Posterior vena cava (tissue), 2 donors: Measurements from ENCODE around the gene PGS1. TPM values are rescaled to one million over a fixed set of nuclear protein-coding genes. Genes with fewer than 3 reads are reported as not detected.
"Not testable (repeated sequence)": the region's sequence is repeated elsewhere in the genome, so short reads cannot be mapped to it uniquely, and the experiment has no call there.

ENCODE experiments used
- DNase-seq: peaks from one replicate; pipeline ENCODE4 v3.0.0-alpha.2; 2020; ENCODE audit warnings: low spot score
- intact Hi-C, 2 donors: fragments of 100-400 bp; cut with DNase I; formaldehyde crosslinking; loops; one replicate each; pipeline versions ENCODE4 v1.14.1 to v1.14.2; 2022 to 2023
- total RNA-seq, 2 donors: library from RNA; stranded (reverse); fragmentation: NEBNext Ultra II Directional; extraction: Animal tissue kit (Norgen Biotek cat#: 25700); gene quantifications; one replicate each; pipeline ENCODE4 v1.2.1, GENCODE V29; 2021
- donor health status: DM: yes; HTN: yes; CAD: no.
- donor health status: DM: yes; HTN: yes; CAD: no.

PGS1 gene
- total RNA-seq, 2 donors from 2014 or later: 33.6 to 33.7 TPM

- intact Hi-C loops: no loop called here
- DNase-seq: no peak
Measured at GRCh38 chr17:78450696-78451345, 72.4 kb downstream of the PGS1 start.

GRCh38 chr17:78451753-78452152 lies 73.3 kb downstream of the PGS1 start:
- no peak for DNase-seq
- intact Hi-C loops: no loop called here

- intact Hi-C loops: no loop called here
- DNase-seq: no peak
Measured at GRCh38 chr17:78454346-78454745, 75.9 kb downstream of the PGS1 start.

DNA sequence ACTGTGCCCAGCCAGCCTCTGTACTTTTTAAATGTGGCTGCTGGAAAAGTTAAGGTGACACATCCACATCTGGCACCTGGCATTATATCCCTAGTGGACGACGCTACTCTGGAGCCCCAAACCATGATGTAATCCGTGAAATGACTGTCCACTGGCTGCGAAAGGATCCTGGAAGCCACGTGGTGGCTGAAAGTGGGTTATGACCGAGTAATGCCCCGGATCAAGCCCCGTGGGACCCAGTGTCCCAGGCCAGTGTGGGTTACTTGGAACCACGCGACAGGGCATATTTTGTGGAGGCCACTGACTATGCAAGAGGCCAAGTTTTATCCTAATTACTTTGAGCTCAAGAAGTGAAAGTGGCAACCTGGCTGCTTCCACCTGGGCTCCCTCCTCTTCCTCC lies 79.6 kb downstream of the PGS1 start:
- no peak for DNase-seq
- intact Hi-C loops: no loop called here

GRCh38 chr17:78458736-78459335 lies 80.4 kb downstream of the PGS1 start:
- intact Hi-C loops: no loop called here
- DNase-seq: no peak

DNA sequence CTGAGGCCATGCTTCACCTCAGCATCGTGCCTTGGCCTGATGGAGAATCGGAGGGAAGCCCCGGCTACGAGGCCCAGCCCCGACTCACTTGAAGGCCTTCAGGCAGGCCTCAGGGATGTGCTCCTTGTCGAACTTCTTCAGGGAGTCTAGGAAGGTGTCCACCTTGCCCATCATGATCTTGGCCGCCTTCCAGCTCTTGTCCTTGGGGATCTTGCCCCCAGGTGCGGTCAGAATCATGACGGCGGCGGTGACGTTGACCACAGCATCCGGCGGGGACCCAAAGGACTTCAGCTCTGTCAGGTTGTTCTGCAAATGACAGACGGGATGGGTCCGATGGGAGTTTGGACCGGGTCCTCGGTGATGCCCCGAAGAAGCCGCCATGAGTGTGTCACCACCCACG lies 81.2 kb downstream of the PGS1 start:
- no peak for DNase-seq
- intact Hi-C loops: no loop called here

GRCh38 chr17:78460176-78460675 lies 81.8 kb downstream of the PGS1 start:
- DNase-seq: no peak
- intact Hi-C loops: no loop called here

DNA sequence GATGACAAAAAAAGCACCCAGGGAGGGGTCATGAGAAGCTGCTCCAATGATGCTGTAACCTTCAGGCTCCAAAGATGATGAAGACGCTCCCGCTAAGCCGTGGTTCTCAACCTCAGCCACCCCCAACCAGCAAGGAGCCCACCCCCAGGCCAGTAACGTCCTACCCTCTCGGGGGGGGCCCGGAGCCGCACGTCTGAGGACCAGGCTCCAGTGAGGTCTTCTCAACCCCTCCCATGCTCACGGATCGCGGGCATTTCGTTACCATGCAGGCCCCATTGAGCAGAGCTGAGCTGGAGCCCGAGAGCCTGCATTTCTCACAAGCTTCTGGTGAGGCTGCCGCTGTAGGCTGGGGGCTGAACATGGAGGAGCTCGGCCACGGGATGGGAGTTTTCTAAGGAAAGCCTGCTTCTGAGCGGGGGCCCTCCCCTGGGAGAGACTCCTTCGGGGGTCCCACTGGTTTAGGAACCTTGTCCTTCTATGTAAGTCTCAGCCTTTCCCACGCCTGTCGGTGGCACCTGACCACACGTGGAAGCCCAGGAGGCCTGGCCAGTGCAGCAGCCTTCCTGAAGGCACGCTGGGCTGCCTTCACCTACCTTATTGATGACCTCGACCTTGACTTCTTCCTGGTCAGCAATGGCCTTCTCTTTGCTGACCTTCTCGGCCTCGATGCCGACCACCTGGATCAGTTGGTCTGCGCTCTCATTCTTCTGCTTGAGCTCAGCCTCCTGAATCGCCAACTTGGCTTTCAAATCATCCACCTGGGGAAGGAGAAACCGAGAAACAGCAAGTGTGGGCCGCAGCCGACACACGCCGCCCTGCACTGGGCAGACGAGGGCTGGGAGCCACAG lies 82.7 kb downstream of the PGS1 start:
- intact Hi-C loops: no loop called here
- DNase-seq: no peak

DNA sequence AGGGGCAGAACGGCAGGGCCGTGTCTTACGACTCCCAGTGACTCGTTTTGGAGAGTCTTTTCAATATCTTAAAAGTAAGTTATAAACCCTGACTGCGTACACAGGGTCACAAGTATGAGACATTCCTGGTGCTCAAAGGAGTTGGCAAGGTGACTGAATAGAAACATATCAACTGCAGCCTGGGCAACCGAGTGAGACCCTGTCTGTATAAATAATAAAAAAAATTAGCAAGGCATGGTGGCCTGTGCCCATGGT lies 83.3 kb downstream of the PGS1 start:
- DNase-seq: no peak
- intact Hi-C loops: no loop called here

DNA sequence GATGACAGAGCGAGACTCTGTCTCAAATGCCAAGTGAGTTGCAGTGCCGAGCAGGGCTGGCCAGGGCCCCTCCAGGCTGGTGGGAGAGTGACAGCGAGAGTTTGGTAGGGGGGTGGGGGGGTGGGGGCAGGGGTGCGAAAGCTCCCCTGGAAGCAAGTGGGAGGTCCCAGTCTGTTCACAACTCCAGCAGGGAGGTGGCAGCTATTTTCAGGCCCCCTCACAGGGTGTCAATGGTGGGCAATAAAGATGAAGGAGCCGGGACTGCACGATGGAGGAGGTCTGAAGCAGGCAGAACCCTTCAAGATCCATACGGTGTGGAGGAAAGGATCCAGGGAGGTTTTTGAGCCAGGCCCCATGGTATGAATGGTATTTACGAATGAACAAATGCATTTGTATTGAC lies 83.7 kb downstream of the PGS1 start:
- no peak for DNase-seq

DNA sequence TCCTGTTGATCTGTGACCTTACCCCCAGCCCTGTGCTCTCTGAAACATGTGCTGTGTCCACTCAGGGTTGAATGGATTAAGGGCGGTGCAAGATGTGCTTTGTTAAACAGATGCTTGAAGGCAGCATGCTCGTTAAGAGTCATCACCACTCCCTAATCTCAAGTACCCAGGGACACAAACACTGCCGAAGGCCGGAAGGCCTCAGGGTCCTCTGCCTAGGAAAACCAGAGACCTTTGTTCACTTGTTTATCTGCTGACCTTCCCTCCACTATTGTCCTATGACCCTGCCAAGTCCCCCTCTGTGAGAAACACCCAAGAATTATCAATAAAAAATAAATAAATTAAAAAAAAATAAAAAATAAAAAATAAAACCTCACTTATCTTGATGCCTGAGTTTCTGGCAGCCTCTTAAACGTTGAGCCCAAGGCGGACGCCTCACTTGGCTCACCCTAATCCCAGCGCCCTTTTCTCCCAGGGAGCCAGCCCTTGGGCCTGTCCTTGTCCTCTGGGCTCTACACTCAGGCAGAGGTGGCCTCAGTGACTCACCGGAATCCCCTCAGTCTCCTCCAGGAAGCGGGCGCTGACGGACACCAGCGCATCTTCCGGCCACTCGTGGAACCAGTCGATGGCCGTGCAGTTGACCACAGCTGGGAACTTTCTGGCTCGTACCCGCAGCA lies 87.8 kb downstream of the PGS1 start:
- DNase-seq, intact Hi-C loops: not testable (repeated sequence)

More for the DNA sequence above, 83.7 kb downstream of the PGS1 start:
- intact Hi-C loops: no loop called here

DNA sequence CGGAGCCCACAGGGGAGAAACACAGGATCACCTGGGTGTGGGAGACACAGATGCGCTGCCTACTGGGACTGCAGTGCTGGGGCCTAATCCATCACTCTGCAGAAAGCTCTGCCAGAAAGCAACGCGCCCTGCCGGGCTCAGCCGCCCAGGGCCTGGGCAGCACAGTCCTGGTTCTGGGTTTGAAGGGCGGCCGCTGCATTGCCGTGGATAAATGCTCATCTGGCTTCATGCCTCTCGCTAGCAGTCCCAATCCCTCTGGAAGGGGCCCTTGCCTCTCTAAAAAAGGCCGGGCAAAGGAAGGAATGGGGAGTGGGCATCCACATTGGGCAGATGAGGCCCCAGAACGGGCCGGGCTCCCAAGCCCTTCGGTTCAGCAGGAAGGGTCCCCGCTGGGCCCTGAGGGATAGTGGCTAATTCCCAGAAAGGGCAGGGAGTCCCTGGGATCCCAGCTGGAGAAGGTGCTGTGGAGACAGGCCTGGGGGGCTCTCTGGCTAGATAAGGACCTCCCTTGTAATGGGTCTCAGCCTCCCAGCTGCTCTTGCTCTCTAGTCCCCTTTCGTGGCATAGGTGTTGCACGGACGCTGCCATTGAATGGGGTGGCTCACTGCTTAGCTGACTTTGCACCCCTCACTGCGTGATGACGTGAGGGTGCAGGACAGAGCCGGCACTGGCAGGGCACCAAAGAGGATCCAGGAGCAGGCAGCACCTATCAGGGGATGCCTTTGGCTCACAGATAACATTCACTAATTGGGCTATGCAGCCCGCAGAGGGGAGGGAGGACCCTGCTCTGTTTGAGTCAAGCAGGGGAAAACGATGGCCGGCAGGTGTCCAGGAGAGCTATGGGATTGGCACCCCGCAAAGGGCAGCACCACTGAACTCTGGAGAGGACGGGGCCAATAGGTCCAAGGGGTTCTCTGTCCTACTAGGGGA lies 88.6 kb downstream of the PGS1 start:
- intact Hi-C loops: no loop called here
- no peak for DNase-seq

- DNase-seq: no peak
- intact Hi-C loops: loop anchor here in 1 of 2 donors (1.0 kb wide), 1 partner anchor 25 kb away; no protein-coding TSS in a partner anchor
Measured at GRCh38 chr17:78468366-78468765, 89.9 kb downstream of the PGS1 start.

DNA sequence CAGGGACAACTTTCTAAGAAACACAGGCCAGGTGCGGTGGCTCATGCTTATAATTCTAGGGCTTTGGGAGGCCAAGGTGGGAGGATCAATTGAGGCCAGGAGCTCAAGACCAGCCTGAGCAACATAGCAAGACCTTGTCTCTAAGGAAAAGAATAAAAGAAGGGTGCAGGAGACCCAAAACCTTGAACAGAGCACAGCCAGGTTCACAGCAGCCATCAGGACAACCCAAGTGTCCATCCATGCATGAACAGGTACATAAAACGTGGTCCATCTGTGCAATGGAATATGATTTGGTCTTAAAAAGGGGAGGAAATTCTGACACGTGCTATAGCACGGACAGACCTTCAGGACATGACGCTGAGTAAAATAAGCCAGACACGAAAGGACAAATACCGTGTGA lies 91.0 kb downstream of the PGS1 start:
- DNase-seq: no peak
- intact Hi-C loops: no loop called here

- DNase-seq: no peak
- intact Hi-C loops: no loop called here
Measured at GRCh38 chr17:78471635-78472034, 93.2 kb downstream of the PGS1 start.

DNA sequence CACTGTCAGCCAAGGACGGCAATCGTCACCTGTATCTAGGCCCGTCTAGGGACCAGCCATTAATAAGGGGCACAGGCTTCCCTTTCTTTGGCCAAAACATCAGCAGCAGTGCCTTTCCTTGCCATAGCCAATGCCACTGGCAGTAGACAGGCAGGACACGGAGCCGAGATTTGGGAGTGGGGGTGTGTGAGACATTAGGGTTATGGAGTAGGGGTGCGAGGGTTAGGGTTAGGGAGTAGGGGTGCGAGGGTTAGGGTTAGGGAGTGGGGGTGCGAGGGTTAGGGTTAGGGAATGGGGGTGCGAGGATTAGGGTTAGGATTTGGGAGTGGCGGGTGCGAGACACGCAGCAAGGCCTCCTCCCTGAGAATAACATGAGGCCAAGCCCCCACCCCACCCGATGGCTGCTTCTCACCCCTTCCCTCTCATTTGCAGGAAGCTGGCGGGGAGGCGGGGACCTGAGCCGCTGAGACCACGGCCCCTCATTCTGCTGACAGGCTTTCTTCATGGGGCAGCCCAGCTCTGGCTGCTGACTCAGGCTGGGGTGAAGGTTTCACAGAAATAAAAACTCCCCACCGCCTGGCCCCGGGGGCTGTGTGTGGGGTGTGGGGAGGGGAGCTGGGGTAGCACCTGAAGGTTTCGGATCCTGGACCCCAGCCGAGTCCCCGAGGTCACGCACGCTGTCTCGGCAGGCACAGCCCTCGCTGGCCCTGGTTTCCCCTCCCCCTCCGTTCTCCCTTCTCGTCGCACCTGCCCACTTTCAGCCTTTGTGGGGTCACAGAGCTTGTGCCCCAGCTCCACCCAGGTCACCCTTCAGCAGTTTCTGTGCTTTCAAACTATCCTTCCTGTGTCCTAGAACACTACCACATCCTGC lies 93.8 kb downstream of the PGS1 start:
- no peak for DNase-seq
- intact Hi-C loops: no loop called here

DNA sequence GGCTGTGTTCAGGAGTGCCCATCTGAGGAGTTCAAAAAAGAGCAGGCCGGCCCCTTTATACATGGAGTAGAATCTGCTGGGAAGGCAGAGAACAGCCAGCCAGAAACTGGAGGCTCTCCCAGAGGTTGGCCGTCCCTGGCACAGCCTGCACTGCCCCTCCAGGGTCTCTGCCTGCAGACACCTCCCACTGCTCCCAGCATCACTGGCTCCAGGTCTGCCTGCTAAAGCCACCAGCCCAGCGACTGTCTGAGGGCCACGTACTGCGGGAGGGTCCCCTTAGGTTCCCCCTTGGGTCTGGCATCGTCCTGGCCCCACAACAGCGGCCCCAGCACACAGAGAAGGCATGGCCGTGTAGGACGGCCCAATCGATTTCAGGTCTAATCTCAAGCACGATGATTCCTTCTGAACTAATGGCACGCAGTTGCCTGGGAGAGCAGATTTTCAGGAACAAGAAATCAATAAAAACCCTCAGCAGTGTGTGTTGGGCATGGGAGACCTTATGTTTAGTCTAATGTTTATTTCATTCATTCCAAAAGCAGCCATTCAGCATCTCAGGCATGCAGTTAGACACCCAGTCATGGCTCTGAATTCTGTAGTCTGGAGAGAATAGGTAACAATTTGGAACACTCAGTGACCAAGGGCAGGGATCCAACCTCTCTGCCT lies 95.6 kb downstream of the PGS1 start:
- intact Hi-C loops: no loop called here
- DNase-seq: no peak
